MG63 (cell line): ENCODE measurements around the gene VAV1. TPM values are rescaled to one million over a fixed set of nuclear protein-coding genes. Genes with fewer than 3 reads are reported as not detected.
"Not testable (repeated sequence)": the region's sequence is repeated elsewhere in the genome, so short reads cannot be mapped to it uniquely, and the experiment has no call there.

Experiments
- DNase-seq: peaks from one replicate; pipeline ENCODE4 v3.0.0-alpha.2; 2020
- H3K27me3 ChIP-seq: fragments of 250-450 bp; sonication (Bioruptor Pico); 2 replicates; pipeline ENCODE4 v1.5.1; 2020; ENCODE audit warnings: mild to moderate bottlenecking, moderate library complexity
- H3K36me3 ChIP-seq: fragments of 250-450 bp; sonication (Bioruptor Pico); 2 replicates; pipeline ENCODE4 v1.5.1; 2020; ENCODE audit warnings: mild to moderate bottlenecking, moderate library complexity
- H3K4me3 ChIP-seq: fragments of 250-450 bp; sonication (Bioruptor Pico); 2 replicates; pipeline ENCODE4 v1.5.1; 2020; ENCODE audit warnings: mild to moderate bottlenecking, moderate library complexity
- H3K9me3 ChIP-seq: fragments of 250-450 bp; sonication (Bioruptor Pico); 2 replicates; pipeline ENCODE4 v1.5.1; 2020; ENCODE audit warnings: mild to moderate bottlenecking, moderate library complexity
- total RNA-seq: library from RNA; depleted of rRNA; stranded (reverse); fragments of >200 nt; shearing (Covaris generic); gene quantifications from 2 replicates; pipeline ENCODE4 v1.2.3, GENCODE V29; 2014; ENCODE audit warnings: low replicate concordance

Gene VAV1
- total RNA-seq, 1 experiment from 2014 or later = 0.63 TPM

DNA sequence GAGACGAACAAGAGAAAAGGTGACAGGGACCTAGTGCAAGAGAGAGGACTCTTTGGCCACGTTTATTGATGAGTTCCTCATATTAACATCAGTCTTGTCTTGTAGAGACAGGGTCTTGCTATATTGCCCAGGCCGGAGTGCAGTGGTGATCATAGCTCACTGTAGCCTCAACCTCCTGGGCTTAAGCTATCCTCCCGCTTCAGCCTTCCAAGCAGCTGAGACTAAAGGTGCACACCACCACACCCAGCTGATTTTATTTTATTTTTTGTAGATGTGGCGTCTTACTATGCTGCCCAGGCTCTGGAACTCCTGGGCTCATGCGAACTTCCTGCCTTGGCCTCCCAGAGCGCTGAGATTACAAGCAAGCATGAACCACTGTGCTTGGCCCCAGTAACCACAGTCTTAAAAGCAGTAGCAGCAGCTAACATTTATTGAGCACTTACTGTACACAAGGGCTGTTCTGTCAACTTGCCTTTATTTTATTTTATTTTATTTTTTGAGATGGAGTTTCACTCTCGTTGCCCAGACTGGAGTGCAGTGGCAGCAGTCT lies 4.2 kb upstream of the VAV1 start:
- no peaks in the 10 kb centered on the region for H3K27me3 ChIP-seq
- DNase-seq = no peak
- no peaks in the 10 kb centered on the region for H3K36me3 ChIP-seq
- H3K9me3 ChIP-seq = no peaks in the 10 kb centered on the region
- no peak overlapping the region for H3K4me3 ChIP-seq

- Histone ChIP-seq H3K27me3 (no peaks in the 10 kb centered on the region), H3K4me3 (no peak overlapping the region), H3K36me3 (no peaks in the 10 kb centered on the region), H3K9me3 (no peaks in the 10 kb centered on the region)
- no peak for DNase-seq
These were observed 3.4 kb upstream of the VAV1 start for GRCh38 chr19:6769006-6769619.

- not testable (repeated sequence) for H3K27me3 ChIP-seq, H3K36me3 ChIP-seq, DNase-seq, H3K9me3 ChIP-seq, H3K4me3 ChIP-seq
These were observed 870 bp upstream of the VAV1 start for GRCh38 chr19:6771648-6772027.

GRCh38 chr19:6772866-6773322 lies 386 bp downstream of the VAV1 start:
- no peak overlapping the region for H3K4me3 ChIP-seq
- H3K36me3 ChIP-seq = no peaks in the 10 kb centered on the region
- DNase-seq = no peak
- H3K9me3 ChIP-seq = no peaks in the 10 kb centered on the region
- no peaks in the 10 kb centered on the region for H3K27me3 ChIP-seq

DNA sequence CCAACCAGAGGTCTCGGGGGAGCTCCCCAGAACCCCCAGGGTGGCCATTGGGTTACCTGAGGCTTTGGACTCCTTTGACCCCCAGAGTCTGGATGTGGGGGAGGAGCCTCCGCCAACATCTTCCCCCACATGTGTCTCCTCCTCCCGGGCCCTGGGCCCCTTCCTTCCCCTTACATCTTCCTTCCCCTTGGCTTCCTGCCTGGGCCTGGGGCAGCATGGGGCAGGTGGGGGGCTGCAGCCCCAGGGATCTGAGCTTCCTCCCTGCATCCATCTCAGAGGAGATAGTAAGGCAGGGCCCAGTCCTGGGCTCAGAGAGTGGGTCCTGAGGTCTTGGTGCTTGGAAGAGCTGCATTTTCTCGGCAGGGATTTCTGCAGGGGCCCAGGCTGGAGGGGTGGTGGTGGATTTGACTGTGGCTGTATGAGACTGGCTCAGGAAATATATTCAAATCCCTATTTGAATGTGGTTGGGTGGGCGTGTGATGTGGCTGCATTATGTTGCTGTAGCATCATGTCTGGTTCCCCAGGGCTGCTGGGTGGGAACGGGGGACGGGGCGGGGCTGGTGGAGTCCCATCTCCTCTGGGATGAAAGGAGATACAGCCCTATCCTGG lies 919 bp downstream of the VAV1 start:
- Histone ChIP-seq H3K4me3 (no peak overlapping the region), H3K9me3 (no peaks in the 10 kb centered on the region), H3K27me3 (no peaks in the 10 kb centered on the region), H3K36me3 (no peaks in the 10 kb centered on the region)
- no peak for DNase-seq

DNA sequence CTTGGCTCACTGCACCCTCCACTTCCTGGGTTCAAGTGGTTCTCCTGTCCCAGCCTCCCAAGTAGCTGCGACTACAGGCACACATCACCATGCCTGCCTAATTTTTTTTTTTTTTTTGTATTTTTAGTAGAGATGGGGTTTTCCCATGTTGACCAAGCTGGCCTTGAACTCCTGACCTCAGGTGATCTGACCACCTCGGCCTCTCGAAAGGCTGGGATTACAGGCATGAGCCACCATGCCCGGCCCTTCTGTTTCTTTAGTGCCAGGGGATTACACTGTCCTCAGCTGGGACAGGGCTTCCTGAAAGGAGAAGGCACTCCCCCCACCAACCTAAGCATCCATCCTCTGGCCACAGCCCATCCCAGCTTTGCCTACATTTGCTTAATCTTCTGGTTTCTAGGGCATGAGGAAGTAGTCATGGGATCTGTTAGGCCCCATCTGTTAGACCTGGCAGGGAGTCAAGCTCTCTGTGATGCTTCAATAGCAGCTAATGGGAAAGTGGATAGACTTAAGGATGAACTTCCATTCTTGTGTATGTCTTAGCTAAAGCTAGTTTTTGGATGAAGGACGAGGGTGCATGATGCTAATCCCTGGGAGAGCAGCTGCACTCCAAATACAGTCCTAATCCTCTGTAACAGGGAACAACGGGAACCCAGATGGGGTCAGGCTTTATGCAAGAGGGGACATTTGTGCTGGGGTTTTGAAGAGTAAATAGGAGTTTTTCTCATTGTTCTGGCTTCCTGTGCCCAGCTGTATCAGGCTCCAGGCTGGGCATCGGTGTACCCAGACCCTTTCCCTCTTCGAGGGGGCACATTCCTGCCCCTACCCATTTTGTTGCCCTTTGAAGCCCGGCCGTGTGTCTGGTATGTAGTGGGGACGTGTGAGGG lies 2.6 kb downstream of the VAV1 start:
- peak; percentile 22 for DNase-seq
- H3K27me3 ChIP-seq = no peaks in the 10 kb centered on the region
- H3K4me3 ChIP-seq = no peak overlapping the region
- H3K9me3 ChIP-seq = no peaks in the 10 kb centered on the region
- no peaks in the 10 kb centered on the region for H3K36me3 ChIP-seq

- not testable (repeated sequence) for DNase-seq, H3K9me3 ChIP-seq, H3K27me3 ChIP-seq, H3K36me3 ChIP-seq, H3K4me3 ChIP-seq
These were observed 3.5 kb downstream of the VAV1 start for GRCh38 chr19:6776045-6776444.

GRCh38 chr19:6776999-6777398 lies 4.5 kb downstream of the VAV1 start:
- no peaks in the 10 kb centered on the region for H3K27me3 ChIP-seq
- no peak for DNase-seq
- H3K36me3 ChIP-seq = no peaks in the 10 kb centered on the region

DNA sequence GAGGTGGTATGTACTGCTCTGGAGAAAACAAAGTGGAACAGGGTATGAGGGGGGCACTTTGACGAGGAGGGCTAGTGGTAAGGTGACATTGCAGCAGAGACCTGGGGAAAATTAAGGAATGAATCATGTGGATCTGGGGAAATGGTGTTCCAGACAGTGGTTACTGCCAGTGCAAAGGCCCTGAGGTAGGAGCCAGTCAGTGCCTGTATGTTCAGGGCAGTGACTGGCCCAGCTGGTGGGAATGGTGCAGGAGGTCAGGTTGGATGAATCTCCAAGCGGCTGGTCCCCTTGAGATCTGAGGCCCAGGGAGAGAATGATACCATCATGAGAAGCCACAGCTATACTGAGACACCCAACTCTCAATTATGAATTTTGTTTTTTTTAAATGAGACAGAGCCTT lies 4.9 kb downstream of the VAV1 start:
- no peaks in the 10 kb centered on the region for H3K9me3 ChIP-seq
- H3K4me3 ChIP-seq = no peak overlapping the region
- no peaks in the 10 kb centered on the region for H3K36me3 ChIP-seq
- DNase-seq = no peak
- no peaks in the 10 kb centered on the region for H3K27me3 ChIP-seq

More at GRCh38 chr19:6776999-6777398, 4.5 kb downstream of the VAV1 start:
- Histone ChIP-seq H3K4me3 (no peak overlapping the region), H3K9me3 (no peaks in the 10 kb centered on the region)

GRCh38 chr19:6778386-6778785 lies 5.9 kb downstream of the VAV1 start:
- Histone ChIP-seq H3K4me3 (no peak overlapping the region), H3K27me3 (no peaks in the 10 kb centered on the region), H3K9me3 (no peaks in the 10 kb centered on the region), H3K36me3 (no peaks in the 10 kb centered on the region)
- DNase-seq = no peak

- Histone ChIP-seq H3K4me3 (no peak overlapping the region), H3K9me3 (no peaks in the 10 kb centered on the region), H3K27me3 (no peaks in the 10 kb centered on the region), H3K36me3 (no peaks in the 10 kb centered on the region)
- DNase-seq = peak; percentile 47
These were observed 6.7 kb downstream of the VAV1 start for GRCh38 chr19:6779206-6779605.

- Histone ChIP-seq H3K27me3 (no peaks in the 10 kb centered on the region), H3K9me3 (no peaks in the 10 kb centered on the region), H3K4me3 (no peak overlapping the region), H3K36me3 (no peaks in the 10 kb centered on the region)
- DNase-seq = no peak
These were observed 14.9 kb downstream of the VAV1 start for GRCh38 chr19:6787393-6787792.

DNA sequence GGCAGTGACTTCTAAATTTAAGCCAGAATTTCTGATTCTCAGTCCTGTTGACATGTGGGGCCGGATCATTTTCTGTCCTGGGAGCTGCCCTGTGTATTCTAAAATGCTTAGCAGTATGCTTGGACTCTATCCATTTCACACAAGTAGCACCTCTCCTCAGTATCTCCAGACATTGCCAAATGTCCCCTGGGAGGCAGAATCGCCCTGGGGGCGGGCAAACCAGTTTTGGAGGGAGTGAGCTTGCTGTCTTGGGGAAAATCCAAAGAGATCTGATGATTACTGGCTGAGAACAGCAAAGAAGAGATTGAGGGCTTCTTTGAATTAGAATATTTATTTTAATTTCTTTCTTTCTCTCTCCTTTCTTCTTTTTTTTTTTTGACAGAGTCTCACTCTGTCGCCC lies 16.4 kb downstream of the VAV1 start:
- Histone ChIP-seq H3K9me3 (no peaks in the 10 kb centered on the region), H3K36me3 (no peaks in the 10 kb centered on the region), H3K4me3 (no peak overlapping the region), H3K27me3 (no peaks in the 10 kb centered on the region)
- DNase-seq = no peak

- Histone ChIP-seq H3K4me3 (no peak overlapping the region), H3K9me3 (no peaks in the 10 kb centered on the region), H3K36me3 (no peaks in the 10 kb centered on the region), H3K27me3 (no peaks in the 10 kb centered on the region)
- no peak for DNase-seq
These were observed 18.0 kb downstream of the VAV1 start for GRCh38 chr19:6790194-6791128.

DNA sequence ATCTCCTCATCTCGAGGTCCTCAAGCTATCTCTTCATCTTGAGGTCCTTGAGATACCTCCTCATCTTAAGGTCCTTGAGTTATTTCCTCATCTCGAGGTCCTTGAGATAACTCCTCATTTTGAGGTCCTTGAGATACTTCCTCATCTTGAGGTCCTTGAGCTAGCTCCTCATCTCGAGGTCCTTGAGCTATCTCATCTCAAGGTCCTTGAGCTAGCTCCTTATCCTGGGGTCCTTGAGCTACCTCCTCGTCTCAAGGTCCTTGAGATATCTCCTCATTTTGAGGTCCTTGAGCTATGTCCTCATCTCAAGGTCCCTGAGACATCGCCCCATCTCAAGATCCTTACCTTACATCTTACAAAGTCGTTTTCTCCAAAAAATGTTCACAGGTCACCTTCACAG lies 18.7 kb downstream of the VAV1 start:
- H3K36me3 ChIP-seq = no peaks in the 10 kb centered on the region
- H3K4me3 ChIP-seq = no peak overlapping the region
- H3K27me3 ChIP-seq = no peaks in the 10 kb centered on the region
- no peaks in the 10 kb centered on the region for H3K9me3 ChIP-seq
- DNase-seq = no peak

- Histone ChIP-seq H3K36me3 (no peaks in the 10 kb centered on the region), H3K27me3 (no peaks in the 10 kb centered on the region), H3K4me3 (no peak overlapping the region), H3K9me3 (no peaks in the 10 kb centered on the region)
- DNase-seq = no peak
These were observed 20.9 kb downstream of the VAV1 start for GRCh38 chr19:6793411-6793810.
